Gastrocnemius medialis (tissue), 4 donors: ENCODE results near the gene NKX2-4. TPM values are rescaled to one million over a fixed set of nuclear protein-coding genes. Genes with fewer than 3 reads are reported as not detected.

Experiments
- ATAC-seq, 2 donors: fragments of 150-250 bp; one replicate each; pipeline ENCODE4 v1.9.1; 2016
- DNase-seq, 2 donors: peaks; one replicate each; pipeline ENCODE4 v3.0.0-alpha.2; 2019
- H3K27ac ChIP-seq, 4 donors: fragments of 200-600 bp; sonication (generic); 1 replicate in 1 of 4; 2 replicates in 3 of 4; pipeline ENCODE4 v1.5.1; 2016 to 2018; ENCODE audit warnings: mild to moderate bottlenecking in 2 of 4, moderate library complexity in 1 of 4
- H3K27me3 ChIP-seq, 3 donors: fragments of 200-600 bp; sonication (generic) in 2 of 3; 1 replicate in 1 of 3; 2 replicates in 2 of 3; pipeline versions ENCODE4 v1.5.1 to v1.6.0; 2016 to 2019; ENCODE audit warnings: mild to moderate bottlenecking in 1 of 3, moderate library complexity in 1 of 3
- H3K36me3 ChIP-seq, 2 donors: fragments of 200-600 bp; sonication (generic) in 1 of 2; one replicate each; pipeline ENCODE4 v1.5.1; 2017 to 2018
- H3K4me1 ChIP-seq, 2 donors: fragments of 200-600 bp; sonication (generic) in 1 of 2; one replicate each; pipeline ENCODE4 v1.5.1; 2016 to 2017; ENCODE audit warnings: mild to moderate bottlenecking in 2 of 2
- H3K4me3 ChIP-seq, 4 donors: fragments of 200-600 bp; sonication (generic) in 3 of 4; 1 replicate in 1 of 4; 2 replicates in 3 of 4; pipeline ENCODE4 v1.5.1; 2016 to 2019; ENCODE audit warnings: mild to moderate bottlenecking in 2 of 4
- H3K9me3 ChIP-seq, 3 donors: fragments of 200-600 bp; sonication (generic) in 2 of 3; 1 replicate in 1 of 3; 2 replicates in 2 of 3; pipeline ENCODE4 v1.5.1; 2016 to 2019
- CTCF ChIP-seq, 5 experiments: fragments of 450-650 bp in 3 of 5; fragments of 200-600 bp in 2 of 5; sonication (generic) in 2 of 5; IDR thresholded peaks in 4 of 5; conservative IDR thresholded peaks in 1 of 5; 1 replicate in 4 of 5; 2 replicates in 1 of 5; pipeline ENCODE4 v1.5.1; 2016 to 2019; ENCODE audit warnings: antibody characterized with exemption in 5 of 5, mild to moderate bottlenecking in 3 of 5, moderate library complexity in 3 of 5
- POLR2A ChIP-seq, 2 donors: fragments of 450-650 bp; IDR thresholded peaks; one replicate each; pipeline ENCODE4 v1.6.1; 2017; ENCODE audit warnings: antibody characterized with exemption in 2 of 2, mild to moderate bottlenecking in 2 of 2, moderate library complexity in 2 of 2
- in situ Hi-C, 4 donors: fragments of 200-750 bp; cut with MboI; loops; one replicate each; pipeline versions ENCODE4 v1.15.0 to v1.8.0; 2017; ENCODE audit warnings: low sequenced_read_pairs in 4 of 4
- intact Hi-C: fragments of 100-400 bp; cut with DNase I; formaldehyde crosslinking; loops from one replicate; pipeline ENCODE4 v1.15.1; 2023; ENCODE audit warnings: low total_unique reads
- total RNA-seq, 4 donors: library from RNA; depleted of rRNA; stranded (reverse); fragments of >200 nt; gene quantifications; one replicate each; pipeline versions ENCODE4 v1.1.0 to v1.2.3, GENCODE V29; 2016

NKX2-4 gene
- not detected for total RNA-seq

GRCh38 chr20:21397341-21398108 lies at the start of gene NKX2-4:
TSS of gene NKX2-4 (minus strand) at chr20:21397526. CDS start at chr20:21397399, 127 bp downstream.
- Histone ChIP-seq H3K4me1 (no peaks in the 10 kb centered on the region), H3K4me3 (peak within 1 kb of the TSS in 1 of 4 donors; percentile 22), H3K36me3 (no peaks in the 10 kb centered on the region), H3K9me3 (no peaks in the 10 kb centered on the region), H3K27ac (no peak within 1 kb of the TSS), H3K27me3 (peaks cover 89 to 91% (median 90%) of the 10 kb centered on the region in 3 donors)
- DNase-seq, result no peak
- no peak for ATAC-seq
- intact Hi-C loops, result no loop called here
- TF ChIP-seq CTCF (IDR thresholded peaks at IDR 0.05 in 4 of 5, conservative IDR thresholded peaks at IDR 0.05 in 1 of 5) (no peak), POLR2A (IDR thresholded peaks at IDR 0.05) (no peak)
- in situ Hi-C loops, result no loop called here

- Histone ChIP-seq H3K4me1 (no peaks in the 10 kb centered on the region), H3K9me3 (no peaks in the 10 kb centered on the region), H3K36me3 (no peaks in the 10 kb centered on the region), H3K4me3 (no peak overlapping the region), H3K27ac (no peak overlapping the region), H3K27me3 (no peaks in the 10 kb centered on the region)
- no peak for ATAC-seq
- in situ Hi-C loops (no loop called here), intact Hi-C loops (no loop called here)
- DNase-seq, result no peak
- TF ChIP-seq CTCF (IDR thresholded peaks at IDR 0.05 in 4 of 5, conservative IDR thresholded peaks at IDR 0.05 in 1 of 5) (no peak), POLR2A (IDR thresholded peaks at IDR 0.05) (no peak)
These were observed 40.5 kb upstream of the NKX2-4 start for GRCh38 chr20:21437816-21438215.

- Histone ChIP-seq H3K27ac (no peak overlapping the region), H3K9me3 (no peaks in the 10 kb centered on the region), H3K36me3 (no peaks in the 10 kb centered on the region), H3K4me3 (no peak overlapping the region), H3K27me3 (no peaks in the 10 kb centered on the region), H3K4me1 (no peaks in the 10 kb centered on the region)
- no peak for TF ChIP-seq CTCF (IDR thresholded peaks at IDR 0.05 in 4 of 5, conservative IDR thresholded peaks at IDR 0.05 in 1 of 5)
- TF ChIP-seq POLR2A (IDR thresholded peaks at IDR 0.05), result no peak
- ATAC-seq (no peak), DNase-seq (no peak)
- intact Hi-C loops (no loop called here), in situ Hi-C loops (no loop called here)
These were observed 39.9 kb upstream of the NKX2-4 start for GRCh38 chr20:21437248-21437647.

- Histone ChIP-seq H3K4me3 (no peak overlapping the region), H3K9me3 (no peaks in the 10 kb centered on the region), H3K27me3 (no peaks in the 10 kb centered on the region), H3K27ac (no peak overlapping the region), H3K4me1 (no peaks in the 10 kb centered on the region), H3K36me3 (no peaks in the 10 kb centered on the region)
- DNase-seq, result no peak
- intact Hi-C loops (no loop called here), in situ Hi-C loops (no loop called here)
- ATAC-seq, result no peak
- TF ChIP-seq CTCF (IDR thresholded peaks at IDR 0.05 in 4 of 5, conservative IDR thresholded peaks at IDR 0.05 in 1 of 5) (no peak), POLR2A (IDR thresholded peaks at IDR 0.05) (no peak)
These were observed 38.9 kb upstream of the NKX2-4 start for GRCh38 chr20:21436205-21436604.
